GM23248 (cell line): ENCODE measurements around the gene PPP1R3F.

Experiments
- EZH2 ChIP-seq: fragments of 200-600 bp; sonication (generic); IDR thresholded peaks from 2 replicates; pipeline ENCODE4 v1.6.1; 2018; ENCODE audit warnings: antibody characterized with exemption, mild to moderate bottlenecking; ENCODE audit not compliant: insufficient read depth, poor library complexity, severe bottlenecking
- EZH2phosphoT487 ChIP-seq: fragments of 200-600 bp; sonication (generic); IDR thresholded peaks from 2 replicates; pipeline ENCODE4 v1.6.1; 2018; ENCODE audit warnings: antibody characterized with exemption, moderate library complexity, mild to moderate bottlenecking, low read depth; ENCODE audit not compliant: insufficient read depth

- no peak for TF ChIP-seq EZH2
- TF ChIP-seq EZH2phosphoT487, result no peak
Observed at GRCh38 chrX:49254639-49255038, 15.0 kb upstream of the PPP1R3F start.
